ENCODE results near the gene UNC13C. TPM values are rescaled to one million over a fixed set of nuclear protein-coding genes. Genes with fewer than 3 reads are reported as not detected.

UNC13C gene
- total RNA-seq, 1 donor from 2014 or later, result 0.26 TPM

DNA sequence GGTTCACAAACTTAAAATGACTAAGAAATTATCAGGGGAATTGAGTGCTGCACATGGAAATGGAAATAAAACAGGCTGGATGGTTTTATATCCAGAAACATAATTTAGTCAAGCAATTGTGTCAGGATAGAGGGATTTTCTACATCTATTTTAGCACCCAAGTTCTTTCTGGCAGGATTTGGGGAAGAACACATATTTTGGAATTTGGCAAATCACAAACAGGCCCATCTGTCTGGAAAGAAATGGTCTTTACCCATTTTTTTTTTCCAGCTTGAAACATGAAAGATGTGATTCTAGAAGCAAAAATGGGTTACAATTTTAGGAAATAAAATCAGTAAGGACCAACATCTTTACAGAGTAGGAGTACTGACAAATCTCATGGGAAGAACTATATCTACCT is 14.4 kb upstream of the UNC13C start:
- DNase-seq (ENCODE audit: low read depth) (no peak), FAIRE-seq (no peak)
- Histone ChIP-seq H3K36me3 (ENCODE audit: control insufficient read depth, insufficient read depth, low read length) (no peaks in the 10 kb centered on the region), H3K4me3 (ENCODE audit: low read depth, low read length) (no peak overlapping the region), H3K27me3 (ENCODE audit: control insufficient read depth, insufficient read depth, low read length) (no peaks in the 10 kb centered on the region)
- no peak for TF ChIP-seq CTCF (IDR thresholded peaks at IDR 0.05; ENCODE audit: insufficient read depth, low read length, severe bottlenecking)

DNA sequence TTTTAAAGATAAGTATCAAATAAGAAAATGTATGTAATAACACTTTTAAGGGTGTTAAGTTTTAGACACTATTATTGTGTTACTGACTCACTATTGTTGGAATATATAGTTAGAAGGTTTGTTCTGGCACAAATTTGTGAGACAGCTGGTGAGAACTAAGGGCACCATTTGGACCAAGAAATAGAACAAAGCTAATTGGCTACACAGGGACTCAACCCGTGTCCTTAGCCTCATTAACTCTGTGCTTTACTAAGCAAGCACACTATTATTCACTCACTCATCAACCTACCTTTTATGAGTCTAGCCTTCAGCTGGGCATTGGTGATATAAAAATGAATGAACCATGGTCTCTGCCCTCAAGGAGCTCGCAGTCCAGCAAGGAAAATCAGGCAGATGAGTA is 4.1 kb upstream of the UNC13C start:
- no peak for DNase-seq (ENCODE audit: low read depth)
- Histone ChIP-seq H3K36me3 (ENCODE audit: control insufficient read depth, insufficient read depth, low read length) (no peaks in the 10 kb centered on the region), H3K27me3 (ENCODE audit: control insufficient read depth, insufficient read depth, low read length) (peaks cover 2% of the 10 kb centered on the region), H3K4me3 (ENCODE audit: low read depth, low read length) (no peak overlapping the region)
- FAIRE-seq, result no peak
- no peak for TF ChIP-seq CTCF (IDR thresholded peaks at IDR 0.05; ENCODE audit: insufficient read depth, low read length, severe bottlenecking)

DNA sequence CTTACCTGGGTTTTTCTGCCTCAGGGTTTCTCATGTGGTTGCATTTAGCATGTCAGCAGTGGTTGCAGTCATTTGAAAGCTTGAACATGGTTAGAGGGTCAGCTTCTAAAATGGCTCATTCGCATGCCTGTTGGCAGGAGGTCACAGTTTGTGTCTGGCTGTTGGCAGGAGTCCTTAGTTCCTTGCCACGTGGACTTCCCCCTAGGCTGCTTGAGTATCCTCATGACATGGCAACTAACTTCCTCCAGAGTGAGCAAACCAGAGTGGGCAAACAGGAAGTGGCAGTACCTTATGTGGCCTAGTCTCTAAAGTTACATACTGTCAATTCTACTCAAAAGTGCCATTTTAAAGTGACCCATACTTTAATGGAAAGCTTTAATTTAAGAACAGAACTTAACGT is 3.4 kb upstream of the UNC13C start:
- DNase-seq (ENCODE audit: low read depth), result no peak
- no peak for FAIRE-seq
- H3K36me3 ChIP-seq (ENCODE audit: control insufficient read depth, insufficient read depth, low read length), result no peaks in the 10 kb centered on the region
- peaks cover 2% of the 10 kb centered on the region for H3K27me3 ChIP-seq (ENCODE audit: control insufficient read depth, insufficient read depth, low read length)
- H3K4me3 ChIP-seq (ENCODE audit: low read depth, low read length), result no peak overlapping the region
- TF ChIP-seq CTCF (IDR thresholded peaks at IDR 0.05; ENCODE audit: insufficient read depth, low read length, severe bottlenecking), result no peak

- peak; percentile 7 for DNase-seq (ENCODE audit: low read depth)
- TF ChIP-seq CTCF (IDR thresholded peaks at IDR 0.05; ENCODE audit: insufficient read depth, low read length, severe bottlenecking), result peak; percentile 34
- FAIRE-seq, result no peak
- Histone ChIP-seq H3K36me3 (ENCODE audit: control insufficient read depth, insufficient read depth, low read length) (no peaks in the 10 kb centered on the region), H3K4me3 (ENCODE audit: low read depth, low read length) (no peak overlapping the region), H3K27me3 (ENCODE audit: control insufficient read depth, insufficient read depth, low read length) (peaks cover 2% of the 10 kb centered on the region)
Measured at GRCh38 chr15:53976844-53977392, 1.3 kb upstream of the UNC13C start.

DNA sequence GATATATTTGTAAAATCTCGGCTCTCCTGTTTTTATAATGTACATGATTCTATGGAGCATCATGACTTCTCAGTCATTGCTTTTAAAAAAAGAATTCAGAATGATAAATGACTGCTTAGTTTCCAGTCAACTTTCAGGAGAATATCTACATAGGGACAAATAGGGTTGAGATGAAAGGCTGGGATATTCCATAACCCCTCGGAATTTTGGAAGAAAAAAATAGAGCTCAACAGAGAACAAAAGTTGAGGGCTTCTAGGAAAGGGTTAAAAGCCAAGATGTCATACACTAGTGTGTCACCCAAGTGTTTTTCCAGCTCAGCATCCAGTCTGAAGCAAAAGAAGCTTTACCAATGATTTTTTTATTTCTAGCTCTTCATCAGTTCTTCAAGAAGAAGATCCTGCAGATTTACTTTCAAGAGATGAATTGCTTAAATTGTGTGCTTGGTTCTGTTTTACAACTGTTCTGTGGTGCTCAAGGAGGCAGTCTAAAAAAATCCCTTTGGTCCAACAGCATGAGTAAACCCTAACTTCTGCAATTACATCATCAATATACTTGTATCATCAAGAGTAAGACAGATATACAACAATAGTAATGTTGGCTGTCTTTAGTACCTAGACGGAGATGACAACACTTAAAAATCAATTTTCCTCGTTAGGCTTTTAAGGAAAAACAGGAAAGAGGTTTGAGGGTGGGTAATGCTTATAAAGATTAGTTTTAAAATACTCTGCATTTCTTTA is 979 bp downstream of the UNC13C start:
- DNase-seq (ENCODE audit: low read depth) (no peak), FAIRE-seq (no peak)
- TF ChIP-seq CTCF (IDR thresholded peaks at IDR 0.05; ENCODE audit: insufficient read depth, low read length, severe bottlenecking), result no peak
- H3K4me3 ChIP-seq (ENCODE audit: low read depth, low read length), result no peak overlapping the region
- no peaks in the 10 kb centered on the region for H3K36me3 ChIP-seq (ENCODE audit: control insufficient read depth, insufficient read depth, low read length)
- peaks cover 2% of the 10 kb centered on the region for H3K27me3 ChIP-seq (ENCODE audit: control insufficient read depth, insufficient read depth, low read length)

GRCh38 chr15:53980021-53980420 is 1.8 kb downstream of the UNC13C start:
- Histone ChIP-seq H3K27me3 (ENCODE audit: control insufficient read depth, insufficient read depth, low read length) (peaks cover 2% of the 10 kb centered on the region), H3K4me3 (ENCODE audit: low read depth, low read length) (no peak overlapping the region), H3K36me3 (ENCODE audit: control insufficient read depth, insufficient read depth, low read length) (no peaks in the 10 kb centered on the region)
- no peak for TF ChIP-seq CTCF (IDR thresholded peaks at IDR 0.05; ENCODE audit: insufficient read depth, low read length, severe bottlenecking)
- no peak for DNase-seq (ENCODE audit: low read depth)
- no peak for FAIRE-seq
